ENCODE results near the gene ERO1A.

DNA sequence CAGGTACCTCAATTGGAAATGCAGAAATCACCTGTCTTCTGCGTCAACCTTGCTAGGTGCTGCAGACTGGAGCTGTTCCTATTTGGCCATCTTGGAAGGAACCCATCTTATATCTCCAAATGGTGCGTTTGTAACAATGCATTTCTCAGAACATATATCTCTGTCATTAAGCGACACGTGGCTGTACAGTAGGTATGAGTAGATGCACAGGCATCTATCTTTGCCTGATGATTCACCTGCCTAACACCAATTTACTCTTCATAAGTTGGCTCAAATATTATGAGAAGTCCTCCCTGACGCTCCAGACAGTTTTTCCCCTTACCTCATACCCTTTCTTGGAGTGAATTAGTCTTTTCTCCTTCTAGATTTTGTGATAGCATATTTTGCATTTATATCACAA is 98.5 kb downstream of the ERO1A start:
- TF ChIP-seq, protein P1, sequence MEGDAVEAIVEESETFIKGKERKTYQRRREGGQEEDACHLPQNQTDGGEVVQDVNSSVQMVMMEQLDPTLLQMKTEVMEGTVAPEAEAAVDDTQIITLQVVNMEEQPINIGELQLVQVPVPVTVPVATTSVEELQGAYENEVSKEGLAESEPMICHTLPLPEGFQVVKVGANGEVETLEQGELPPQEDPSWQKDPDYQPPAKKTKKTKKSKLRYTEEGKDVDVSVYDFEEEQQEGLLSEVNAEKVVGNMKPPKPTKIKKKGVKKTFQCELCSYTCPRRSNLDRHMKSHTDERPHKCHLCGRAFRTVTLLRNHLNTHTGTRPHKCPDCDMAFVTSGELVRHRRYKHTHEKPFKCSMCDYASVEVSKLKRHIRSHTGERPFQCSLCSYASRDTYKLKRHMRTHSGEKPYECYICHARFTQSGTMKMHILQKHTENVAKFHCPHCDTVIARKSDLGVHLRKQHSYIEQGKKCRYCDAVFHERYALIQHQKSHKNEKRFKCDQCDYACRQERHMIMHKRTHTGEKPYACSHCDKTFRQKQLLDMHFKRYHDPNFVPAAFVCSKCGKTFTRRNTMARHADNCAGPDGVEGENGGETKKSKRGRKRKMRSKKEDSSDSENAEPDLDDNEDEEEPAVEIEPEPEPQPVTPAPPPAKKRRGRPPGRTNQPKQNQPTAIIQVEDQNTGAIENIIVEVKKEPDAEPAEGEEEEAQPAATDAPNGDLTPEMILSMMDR (IDR thresholded peaks at IDR 0.05; ENCODE audit: poor library complexity) = no peak
- no peak for TF ChIP-seq EZH2phosphoT487 (IDR thresholded peaks at IDR 0.05; ENCODE audit: low read depth, severe bottlenecking, unreplicated experiment)
- TF ChIP-seq EZH2 (IDR thresholded peaks at IDR 0.05; ENCODE audit: borderline replicate concordance) = no peak

Measured in hepatocyte (in vitro differentiated cells).